Kidney (tissue), 14 donors: Measurements from ENCODE around the gene GLCE. TPM values are rescaled to one million over a fixed set of nuclear protein-coding genes. Genes with fewer than 3 reads are reported as not detected.
"Not testable (repeated sequence)": the region's sequence is repeated elsewhere in the genome, so short reads cannot be mapped to it uniquely, and the experiment has no call there.

Source experiments
- DNase-seq, 5 donors: peaks; one replicate each; pipeline ENCODE4 v3.0.0-alpha.2; 2013 to 2020
- FAIRE-seq: peaks from 2 replicates; lab custom pipeline; 2012; peaks lifted over from hg19 to GRCh38; lab: Jason Lieb, UNC
- H3K27ac ChIP-seq, 2 donors: one replicate each; pipeline ENCODE4 v1.7.0; 2013; ENCODE audit warnings: low read depth in 2 of 2, low read length in 2 of 2, inconsistent platforms in 1 of 2
- H3K27me3 ChIP-seq: one replicate; pipeline ENCODE4 v1.7.1; 2013; ENCODE audit warnings: low read length, inconsistent platforms; ENCODE audit not compliant: control insufficient read depth, insufficient read depth
- H3K36me3 ChIP-seq, 3 donors: one replicate each; pipeline versions ENCODE4 v1.7.0 to v1.7.1; 2013; ENCODE audit warnings: low read length in 3 of 3, control low read depth in 1 of 3, inconsistent platforms in 1 of 3; ENCODE audit not compliant: insufficient read depth in 3 of 3, control insufficient read depth in 2 of 3
- H3K4me1 ChIP-seq, 3 donors: one replicate each; pipeline versions ENCODE4 v1.7.0 to v1.7.1; 2013; ENCODE audit warnings: low read length in 3 of 3, inconsistent platforms in 1 of 3, low read depth in 1 of 3; ENCODE audit not compliant: control insufficient read depth in 2 of 3, insufficient read depth in 2 of 3
- H3K4me3 ChIP-seq, 3 donors: one replicate each; pipeline versions ENCODE4 v1.7.0 to v1.8.1; 2013; ENCODE audit warnings: low read length in 3 of 3, control low read depth in 1 of 3, inconsistent platforms in 1 of 3
- H3K9ac ChIP-seq, 3 donors: one replicate each; pipeline versions ENCODE4 v1.7.0 to v1.7.1; 2013; ENCODE audit warnings: low read length in 3 of 3, control low read depth in 1 of 3, inconsistent platforms in 1 of 3
- H3K9me3 ChIP-seq, 3 donors: one replicate each; pipeline versions ENCODE4 v1.7.0 to v1.7.1; 2013; ENCODE audit warnings: low read length in 3 of 3, control low read depth in 1 of 3, inconsistent platforms in 1 of 3; ENCODE audit not compliant: control insufficient read depth in 2 of 3, insufficient read depth in 1 of 3
- intact Hi-C: fragments of 100-400 bp; cut with DNase I; formaldehyde crosslinking; loops from one replicate; pipeline ENCODE4 v1.11.1; 2022
- polyA plus RNA-seq: library from polyadenylated mRNA; stranded (reverse); fragments of 350-450 nt; fragmentation: Illumina TruSeq; extraction: RNeasy Lipid Tissue Mini Kit (QIAGEN cat#74804); gene quantifications from one replicate; pipeline ENCODE4 v1.2.3, GENCODE V29; 2014; ENCODE audit warnings: low read depth, low replicate concordance; ENCODE audit not compliant: insufficient read depth
- total RNA-seq: library from RNA; stranded (reverse); fragmentation: NEBNext Ultra II Directional; extraction: Animal tissue kit (Norgen Biotek cat#: 25700); gene quantifications from one replicate; pipeline ENCODE4 v1.2.1, GENCODE V29; 2021
- TF ChIP-seq, protein P1 (sequence below): IDR thresholded peaks from 3 replicates; pipeline ENCODE4 v1.5.1; 2012; ENCODE audit warnings: mild to moderate bottlenecking, moderate library complexity, borderline replicate concordance; ENCODE audit not compliant: insufficient read depth; ENCODE audit errors: extremely low read depth
- donor health status: control.
- donor health status: control.
- donor health status: control.
- donor health status: control.
- donor health status: control.
- donor health status: DM: yes; HTN: yes; CAD: no.
- donor health status: Normal renal cell carcinoma (clear cell type).

Gene GLCE
- total and polyA plus RNA-seq, 2 donors from 2014 or later, result 14.9 to 18.0 TPM

GRCh38 chr15:69164807-69165636 is 4.6 kb downstream of the GLCE start:
- TF ChIP-seq, protein P1, sequence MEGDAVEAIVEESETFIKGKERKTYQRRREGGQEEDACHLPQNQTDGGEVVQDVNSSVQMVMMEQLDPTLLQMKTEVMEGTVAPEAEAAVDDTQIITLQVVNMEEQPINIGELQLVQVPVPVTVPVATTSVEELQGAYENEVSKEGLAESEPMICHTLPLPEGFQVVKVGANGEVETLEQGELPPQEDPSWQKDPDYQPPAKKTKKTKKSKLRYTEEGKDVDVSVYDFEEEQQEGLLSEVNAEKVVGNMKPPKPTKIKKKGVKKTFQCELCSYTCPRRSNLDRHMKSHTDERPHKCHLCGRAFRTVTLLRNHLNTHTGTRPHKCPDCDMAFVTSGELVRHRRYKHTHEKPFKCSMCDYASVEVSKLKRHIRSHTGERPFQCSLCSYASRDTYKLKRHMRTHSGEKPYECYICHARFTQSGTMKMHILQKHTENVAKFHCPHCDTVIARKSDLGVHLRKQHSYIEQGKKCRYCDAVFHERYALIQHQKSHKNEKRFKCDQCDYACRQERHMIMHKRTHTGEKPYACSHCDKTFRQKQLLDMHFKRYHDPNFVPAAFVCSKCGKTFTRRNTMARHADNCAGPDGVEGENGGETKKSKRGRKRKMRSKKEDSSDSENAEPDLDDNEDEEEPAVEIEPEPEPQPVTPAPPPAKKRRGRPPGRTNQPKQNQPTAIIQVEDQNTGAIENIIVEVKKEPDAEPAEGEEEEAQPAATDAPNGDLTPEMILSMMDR, result no peak
- no peak overlapping the region for H3K9ac ChIP-seq
- DNase-seq, result no peak
- H3K36me3 ChIP-seq, result no peaks in the 10 kb centered on the region
- intact Hi-C loops, result no loop called here
- H3K9me3 ChIP-seq, result no peaks in the 10 kb centered on the region
- no peak overlapping the region for H3K27ac ChIP-seq
- H3K4me3 ChIP-seq, result no peak overlapping the region
- no peaks in the 10 kb centered on the region for H3K27me3 ChIP-seq
- no peak for FAIRE-seq
- no peaks in the 10 kb centered on the region for H3K4me1 ChIP-seq

- intact Hi-C loops, result no loop called here
- TF ChIP-seq, protein P1, result no peak
- no peak overlapping the region for H3K9ac ChIP-seq
Observed at GRCh38 chr15:69165637-69166025, 5.2 kb downstream of the GLCE start.

DNA sequence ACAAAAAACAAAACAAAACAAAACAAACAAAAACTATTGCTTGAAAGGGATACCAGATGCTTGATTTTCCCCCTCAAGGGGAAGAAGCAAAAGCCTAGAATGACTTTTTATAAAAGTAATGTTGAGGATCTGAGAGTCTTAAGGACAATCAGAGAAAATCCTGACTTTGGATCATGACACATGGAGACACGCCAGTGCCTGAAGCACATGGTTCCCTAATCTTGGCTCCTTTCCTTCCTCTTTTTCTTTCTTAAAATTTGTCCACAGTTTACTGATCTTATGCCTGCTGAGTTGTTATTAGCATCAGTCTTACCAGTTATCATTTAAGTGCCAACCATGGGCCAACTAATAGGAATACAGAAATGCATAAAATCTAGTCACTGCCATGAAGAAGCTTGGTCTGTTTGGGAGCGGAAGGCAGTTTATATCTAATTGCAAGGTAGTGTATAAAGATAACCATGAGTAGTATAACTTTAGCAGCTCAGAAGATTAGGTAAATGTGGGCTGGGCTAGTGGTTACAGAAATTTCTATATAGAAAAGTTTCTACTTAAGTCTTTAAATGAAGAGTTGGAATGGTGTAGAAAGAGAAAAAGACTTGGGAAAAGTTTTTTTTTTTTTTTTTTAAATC is 6.9 kb downstream of the GLCE start:
- TF ChIP-seq, protein P1, result no peak
- Histone ChIP-seq H3K9ac (no peak overlapping the region), H3K9me3 (no peaks in the 10 kb centered on the region), H3K4me3 (no peak overlapping the region), H3K4me1 (no peaks in the 10 kb centered on the region), H3K27me3 (no peaks in the 10 kb centered on the region), H3K27ac (no peak overlapping the region), H3K36me3 (no peaks in the 10 kb centered on the region)
- intact Hi-C loops, result no loop called here
- FAIRE-seq (no peak), DNase-seq (no peak)

More at GRCh38 chr15:69165637-69166025, 5.2 kb downstream of the GLCE start:
- H3K9me3 ChIP-seq, result no peaks in the 10 kb centered on the region
- no peaks in the 10 kb centered on the region for H3K36me3 ChIP-seq
- no peaks in the 10 kb centered on the region for H3K27me3 ChIP-seq
- no peak overlapping the region for H3K27ac ChIP-seq
- H3K4me1 ChIP-seq, result no peaks in the 10 kb centered on the region
- DNase-seq (no peak), FAIRE-seq (no peak)
- H3K4me3 ChIP-seq, result no peak overlapping the region

DNA sequence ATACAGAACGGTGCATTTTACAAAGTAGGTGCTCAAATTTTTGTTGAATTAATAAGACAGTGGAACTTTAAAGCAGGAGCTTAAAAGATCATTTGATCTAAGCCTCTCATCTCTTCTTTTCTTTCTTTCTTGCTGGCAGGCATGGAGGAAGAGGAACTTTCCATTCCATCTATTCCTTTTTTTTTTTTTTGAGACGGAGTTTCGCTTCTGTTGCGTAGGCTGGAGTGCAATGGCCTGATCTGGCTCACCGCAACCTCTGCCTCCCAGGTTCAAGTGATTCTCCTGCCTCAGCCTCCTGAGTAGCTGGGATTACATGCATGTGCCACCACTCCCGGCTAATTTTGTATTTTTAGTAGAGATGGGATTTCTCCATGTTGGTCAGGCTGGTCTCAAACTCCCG is 7.9 kb downstream of the GLCE start:
- FAIRE-seq, H3K9me3 ChIP-seq, DNase-seq, H3K4me1 ChIP-seq, H3K27ac ChIP-seq, intact Hi-C loops, H3K4me3 ChIP-seq, H3K9ac ChIP-seq, H3K36me3 ChIP-seq, H3K27me3 ChIP-seq: not testable (repeated sequence)

- intact Hi-C loops, DNase-seq, FAIRE-seq, H3K9ac ChIP-seq, H3K36me3 ChIP-seq, H3K9me3 ChIP-seq, H3K4me3 ChIP-seq, H3K4me1 ChIP-seq, H3K27ac ChIP-seq, H3K27me3 ChIP-seq: not testable (repeated sequence)
Observed at GRCh38 chr15:69169540-69169939, 9.1 kb downstream of the GLCE start.
